Thyroid gland (tissue), 4 donors: ENCODE measurements around the gene RAB21.

ENCODE experiments used
- POLR2A ChIP-seq, 2 donors: fragments of 450-650 bp; IDR thresholded peaks; one replicate each; pipeline ENCODE4 v1.6.1; 2017; ENCODE audit warnings: antibody characterized with exemption in 2 of 2, mild to moderate bottlenecking in 2 of 2, moderate library complexity in 1 of 2
- TF ChIP-seq, protein P1 (sequence below), 6 experiments: fragments of 200-600 bp in 3 of 6; fragments of 450-650 bp in 3 of 6; sonication (generic) in 3 of 6; IDR thresholded peaks; one replicate each; pipeline ENCODE4 v1.5.1; 2016 to 2019; ENCODE audit warnings: antibody characterized with exemption in 6 of 6, mild to moderate bottlenecking in 2 of 6, inconsistent platforms in 1 of 6, moderate library complexity in 1 of 6

DNA sequence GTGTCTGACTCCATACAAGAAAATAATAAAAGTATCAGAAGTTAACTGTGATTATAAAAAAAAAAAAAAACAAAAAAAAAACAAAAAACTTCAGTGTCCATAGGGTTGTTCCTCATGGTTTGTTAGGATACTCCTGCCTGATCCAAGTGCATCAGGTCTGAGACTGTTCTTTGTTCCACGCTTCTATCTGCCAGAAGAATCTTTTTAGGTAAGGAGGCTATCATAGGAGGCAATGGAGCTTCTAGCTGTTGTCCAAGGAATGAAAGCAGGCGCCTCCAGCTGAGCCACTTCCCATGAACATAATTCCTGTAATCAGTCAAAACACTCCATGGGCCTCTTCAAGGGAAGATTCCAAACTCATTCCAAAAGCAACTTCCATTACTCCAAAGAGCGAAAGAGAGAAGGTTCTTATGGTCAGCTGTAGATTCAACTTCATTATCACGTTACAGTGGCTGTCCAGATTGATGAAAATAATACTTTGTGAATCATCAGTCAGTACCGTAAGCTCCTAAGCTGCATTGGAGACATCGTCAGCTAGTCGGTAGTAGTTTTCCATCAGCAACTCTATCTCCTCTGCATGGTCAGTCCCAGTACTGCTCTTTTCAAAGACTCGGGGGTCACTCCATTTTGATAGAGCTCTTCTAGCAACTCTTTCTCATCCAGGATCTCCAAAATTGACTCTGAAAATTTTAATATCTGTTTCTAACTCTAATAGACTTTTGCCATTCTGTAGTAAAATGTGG, 94.6 kb downstream of the RAB21 start:
- TF ChIP-seq POLR2A (IDR thresholded peaks at IDR 0.05): no peak
- TF ChIP-seq, protein P1, sequence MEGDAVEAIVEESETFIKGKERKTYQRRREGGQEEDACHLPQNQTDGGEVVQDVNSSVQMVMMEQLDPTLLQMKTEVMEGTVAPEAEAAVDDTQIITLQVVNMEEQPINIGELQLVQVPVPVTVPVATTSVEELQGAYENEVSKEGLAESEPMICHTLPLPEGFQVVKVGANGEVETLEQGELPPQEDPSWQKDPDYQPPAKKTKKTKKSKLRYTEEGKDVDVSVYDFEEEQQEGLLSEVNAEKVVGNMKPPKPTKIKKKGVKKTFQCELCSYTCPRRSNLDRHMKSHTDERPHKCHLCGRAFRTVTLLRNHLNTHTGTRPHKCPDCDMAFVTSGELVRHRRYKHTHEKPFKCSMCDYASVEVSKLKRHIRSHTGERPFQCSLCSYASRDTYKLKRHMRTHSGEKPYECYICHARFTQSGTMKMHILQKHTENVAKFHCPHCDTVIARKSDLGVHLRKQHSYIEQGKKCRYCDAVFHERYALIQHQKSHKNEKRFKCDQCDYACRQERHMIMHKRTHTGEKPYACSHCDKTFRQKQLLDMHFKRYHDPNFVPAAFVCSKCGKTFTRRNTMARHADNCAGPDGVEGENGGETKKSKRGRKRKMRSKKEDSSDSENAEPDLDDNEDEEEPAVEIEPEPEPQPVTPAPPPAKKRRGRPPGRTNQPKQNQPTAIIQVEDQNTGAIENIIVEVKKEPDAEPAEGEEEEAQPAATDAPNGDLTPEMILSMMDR (IDR thresholded peaks at IDR 0.05): no peak
